Spleen (tissue), 11 donors: ENCODE data around the gene PPM1H. TPM values are rescaled to one million over a fixed set of nuclear protein-coding genes. Genes with fewer than 3 reads are reported as not detected.

ENCODE experiments used
- DNase-seq: peaks from one replicate; pipeline ENCODE4 v3.0.0-alpha.2; 2020
- H3K27ac ChIP-seq, 8 donors: fragments of 200-600 bp; sonication (generic) in 7 of 8; 1 replicate in 4 of 8; 2 replicates in 4 of 8; pipeline versions ENCODE4 v1.5.0 to v1.8.0; 2016 to 2021; ENCODE audit warnings: inconsistent platforms in 4 of 8, mild to moderate bottlenecking in 4 of 8, moderate library complexity in 1 of 8
- H3K27me3 ChIP-seq, 7 donors: fragments of 200-600 bp; sonication (generic) in 6 of 7; replicated peaks in 1 of 7; 1 replicate in 4 of 7; 2 replicates in 3 of 7; pipeline versions ENCODE4 v1.5.0 to v1.8.0; 2016 to 2021; ENCODE audit warnings: inconsistent platforms in 3 of 7, mild to moderate bottlenecking in 1 of 7
- H3K36me3 ChIP-seq, 6 donors: fragments of 200-600 bp; sonication (generic) in 5 of 6; 1 replicate in 4 of 6; 2 replicates in 2 of 6; pipeline versions ENCODE4 v1.5.0 to v1.8.0; 2016 to 2021; ENCODE audit warnings: inconsistent platforms in 2 of 6
- H3K4me1 ChIP-seq, 6 donors: fragments of 200-600 bp; sonication (generic) in 5 of 6; 1 replicate in 3 of 6; 2 replicates in 3 of 6; pipeline versions ENCODE4 v1.5.0 to v1.8.0; 2016 to 2021; ENCODE audit warnings: inconsistent platforms in 3 of 6
- H3K4me3 ChIP-seq, 8 donors: fragments of 200-600 bp; sonication (generic) in 7 of 8; 1 replicate in 4 of 8; 2 replicates in 4 of 8; pipeline versions ENCODE4 v1.5.0 to v1.8.0; 2016 to 2021; ENCODE audit warnings: inconsistent platforms in 4 of 8, mild to moderate bottlenecking in 4 of 8, moderate library complexity in 2 of 8
- H3K9me3 ChIP-seq, 8 donors: fragments of 200-600 bp; sonication (generic) in 7 of 8; 1 replicate in 4 of 8; 2 replicates in 4 of 8; pipeline versions ENCODE4 v1.5.0 to v1.8.0; 2016 to 2021; ENCODE audit warnings: inconsistent platforms in 4 of 8
- CTCF ChIP-seq, 11 experiments: fragments of 200-600 bp in 7 of 11; fragments of 450-650 bp in 4 of 11; sonication (generic) in 4 of 11; IDR thresholded peaks in 8 of 11; conservative IDR thresholded peaks in 3 of 11; 1 replicate in 7 of 11; 2 replicates in 4 of 11; pipeline versions ENCODE4 v1.4.0 to v1.8.0; 2016 to 2021; ENCODE audit warnings: antibody characterized with exemption in 11 of 11, inconsistent platforms in 4 of 11, mild to moderate bottlenecking in 1 of 11
- POLR2A ChIP-seq, 3 donors: fragments of 450-650 bp; IDR thresholded peaks; one replicate each; pipeline ENCODE4 v1.5.1; 2017; ENCODE audit warnings: antibody characterized with exemption in 3 of 3, mild to moderate bottlenecking in 1 of 3
- POLR2AphosphoS5 ChIP-seq, 3 donors: sonication (generic); formaldehyde crosslinking; IDR thresholded peaks; one replicate each; pipeline ENCODE4 v1.5.1; 2017; ENCODE audit warnings: antibody characterized with exemption in 3 of 3
- WGBS, 5 donors: extraction: QIAGEN DNeasy Blood & Tissue Kit in 3 of 5; methylation state at CpG; one replicate each; pipeline versions ENCODE4 v1.1.5 to v1.1.7; 2013 to 2018; 5-methylcytosine and 5-hydroxymethylcytosine counted together
- intact Hi-C: fragments of 100-400 bp; cut with DNase I; formaldehyde crosslinking; loops from one replicate; pipeline ENCODE4 v1.15.0; 2023; ENCODE audit warnings: low total_unique reads
- polyA plus RNA-seq, 3 donors: library from polyadenylated mRNA; stranded (reverse); fragments of 200-250 nt; gene quantifications; one replicate each; pipeline ENCODE4 v1.2.1, GENCODE V29; 2013
- total RNA-seq, 7 donors: library from RNA; depleted of rRNA in 3 of 7; stranded (reverse); fragments of >200 nt in 3 of 7; fragmentation: NEBNext Ultra II Directional in 4 of 7; extraction: Animal tissue kit (Norgen Biotek cat#: 25700) in 4 of 7; gene quantifications; one replicate each; pipeline versions ENCODE4 v1.1.0 to v1.2.1, GENCODE V29; 2016 to 2021
- donor health status: healthy with polysubstance abuse.
- donor health status: DM: no; HTN: no; CAD: no; lungs with moderate emphysema.
- donor health status: DM: no; HTN: no; CAD: no.
- donor health status: Bipolar disorder and iron deficiency.
- donor health status: healthy.
- donor health status: DM: no; HTN: no; CAD: no.
- donor health status: DM: yes; HTN: yes; CAD: no.

The PPM1H gene
- total and polyA plus RNA-seq, 10 donors = 0.17 to 3.9 (median 1.9) TPM

- WGBS, 5 donors = 2 to 5% (median 4%) methylated on average over 53 to 58 of the region's 58 CpGs
- Histone ChIP-seq H3K27ac (peak overlapping the region; percentile 26 to 69 (median 60)), H3K27me3 (peaks cover 0 to 68% (median 22%) of the 10 kb centered on the region in 7 donors), H3K36me3 (no peaks in the 10 kb centered on the region), H3K4me3 (peak overlapping the region; percentile 38 to 68 (median 47)), H3K9me3 (no peaks in the 10 kb centered on the region), H3K4me1 (peaks cover 8 to 26% (median 21%) of the 10 kb centered on the region in 6 donors)
- TF ChIP-seq CTCF (IDR thresholded peaks at IDR 0.05 in 8 of 11, conservative IDR thresholded peaks at IDR 0.05 in 3 of 11) (peak in 1 of 11 experiments; percentile 19), POLR2A (IDR thresholded peaks at IDR 0.05) (no peak), POLR2AphosphoS5 (IDR thresholded peaks at IDR 0.05) (peak in 2 of 3 donors; percentile 52 to 60)
- intact Hi-C loops = no loop called here
- peak; percentile 83 for DNase-seq
Observed at GRCh38 chr12:62631471-62632410, 303.2 kb downstream of the PPM1H start.

GRCh38 chr12:62629971-62630739 is 304.8 kb downstream of the PPM1H start:
- Histone ChIP-seq H3K36me3 (no peaks in the 10 kb centered on the region), H3K27me3 (peaks cover 0 to 61% (median 22%) of the 10 kb centered on the region in 7 donors), H3K27ac (no peak overlapping the region), H3K4me1 (peaks cover 8 to 28% (median 21%) of the 10 kb centered on the region in 6 donors), H3K9me3 (no peaks in the 10 kb centered on the region), H3K4me3 (no peak overlapping the region)
- TF ChIP-seq POLR2AphosphoS5 (IDR thresholded peaks at IDR 0.05) (no peak), CTCF (IDR thresholded peaks at IDR 0.05 in 8 of 11, conservative IDR thresholded peaks at IDR 0.05 in 3 of 11) (no peak), POLR2A (IDR thresholded peaks at IDR 0.05) (no peak)
- no peak for DNase-seq
- WGBS, 5 donors = 85 to 97% (median 93%) methylated on average over 5 of the region's 5 CpGs
- intact Hi-C loops = no loop called here

- intact Hi-C loops = no loop called here
- Histone ChIP-seq H3K36me3 (no peaks in the 10 kb centered on the region), H3K27me3 (peaks cover 0 to 57% (median 22%) of the 10 kb centered on the region in 7 donors), H3K9me3 (no peaks in the 10 kb centered on the region), H3K4me1 (peaks cover 8 to 30% (median 21%) of the 10 kb centered on the region in 6 donors), H3K4me3 (no peak overlapping the region), H3K27ac (no peak overlapping the region)
- DNase-seq = no peak
- TF ChIP-seq POLR2A (IDR thresholded peaks at IDR 0.05) (no peak), CTCF (IDR thresholded peaks at IDR 0.05 in 8 of 11, conservative IDR thresholded peaks at IDR 0.05 in 3 of 11) (no peak), POLR2AphosphoS5 (IDR thresholded peaks at IDR 0.05) (no peak)
- WGBS, 5 donors = 73 to 92% (median 86%) methylated on average over 4 of the region's 4 CpGs
Observed at GRCh38 chr12:62629413-62629812, 305.5 kb downstream of the PPM1H start.
